Thyroid gland (tissue), 4 donors: ENCODE data around the gene OGG1.

Experiments
- POLR2A ChIP-seq, 2 donors: fragments of 450-650 bp; IDR thresholded peaks; one replicate each; pipeline ENCODE4 v1.6.1; 2017; ENCODE audit warnings: antibody characterized with exemption in 2 of 2, mild to moderate bottlenecking in 2 of 2, moderate library complexity in 1 of 2
- TF ChIP-seq, protein P1 (sequence below), 6 experiments: fragments of 200-600 bp in 3 of 6; fragments of 450-650 bp in 3 of 6; sonication (generic) in 3 of 6; IDR thresholded peaks; one replicate each; pipeline ENCODE4 v1.5.1; 2016 to 2019; ENCODE audit warnings: antibody characterized with exemption in 6 of 6, mild to moderate bottlenecking in 2 of 6, inconsistent platforms in 1 of 6, moderate library complexity in 1 of 6

DNA sequence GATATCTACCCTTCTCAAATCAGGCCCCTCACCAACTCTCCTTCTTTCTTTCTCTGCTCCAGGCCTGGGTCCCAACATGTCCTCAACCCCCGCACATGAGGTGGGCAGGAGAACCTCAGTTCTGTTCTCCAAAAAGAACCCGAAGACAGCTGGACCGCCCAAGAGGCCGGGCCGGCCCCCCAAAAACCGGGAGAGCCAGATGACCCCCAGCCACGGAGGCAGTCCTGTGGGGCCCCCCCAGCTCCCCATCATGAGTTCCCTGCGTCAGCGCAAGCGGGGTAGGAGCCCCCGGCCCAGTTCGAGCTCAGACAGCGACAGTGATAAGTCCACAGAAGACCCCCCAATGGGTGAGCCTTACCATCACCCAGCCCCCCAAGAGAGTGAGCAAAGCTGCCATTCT, 5.6 kb upstream of the OGG1 start:
- TF ChIP-seq, protein P1, sequence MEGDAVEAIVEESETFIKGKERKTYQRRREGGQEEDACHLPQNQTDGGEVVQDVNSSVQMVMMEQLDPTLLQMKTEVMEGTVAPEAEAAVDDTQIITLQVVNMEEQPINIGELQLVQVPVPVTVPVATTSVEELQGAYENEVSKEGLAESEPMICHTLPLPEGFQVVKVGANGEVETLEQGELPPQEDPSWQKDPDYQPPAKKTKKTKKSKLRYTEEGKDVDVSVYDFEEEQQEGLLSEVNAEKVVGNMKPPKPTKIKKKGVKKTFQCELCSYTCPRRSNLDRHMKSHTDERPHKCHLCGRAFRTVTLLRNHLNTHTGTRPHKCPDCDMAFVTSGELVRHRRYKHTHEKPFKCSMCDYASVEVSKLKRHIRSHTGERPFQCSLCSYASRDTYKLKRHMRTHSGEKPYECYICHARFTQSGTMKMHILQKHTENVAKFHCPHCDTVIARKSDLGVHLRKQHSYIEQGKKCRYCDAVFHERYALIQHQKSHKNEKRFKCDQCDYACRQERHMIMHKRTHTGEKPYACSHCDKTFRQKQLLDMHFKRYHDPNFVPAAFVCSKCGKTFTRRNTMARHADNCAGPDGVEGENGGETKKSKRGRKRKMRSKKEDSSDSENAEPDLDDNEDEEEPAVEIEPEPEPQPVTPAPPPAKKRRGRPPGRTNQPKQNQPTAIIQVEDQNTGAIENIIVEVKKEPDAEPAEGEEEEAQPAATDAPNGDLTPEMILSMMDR (IDR thresholded peaks at IDR 0.05) = no peak
- no peak for TF ChIP-seq POLR2A (IDR thresholded peaks at IDR 0.05)
